Measurements from ENCODE around the gene SPOCK1. TPM values are rescaled to one million over a fixed set of nuclear protein-coding genes. Genes with fewer than 3 reads are reported as not detected.
"Not testable (repeated sequence)": the region's sequence is repeated elsewhere in the genome, so short reads cannot be mapped to it uniquely, and the experiment has no call there.

Gene SPOCK1
- total and polyA plus RNA-seq, 4 donors = 31.8 to 217 (median 132) TPM

DNA sequence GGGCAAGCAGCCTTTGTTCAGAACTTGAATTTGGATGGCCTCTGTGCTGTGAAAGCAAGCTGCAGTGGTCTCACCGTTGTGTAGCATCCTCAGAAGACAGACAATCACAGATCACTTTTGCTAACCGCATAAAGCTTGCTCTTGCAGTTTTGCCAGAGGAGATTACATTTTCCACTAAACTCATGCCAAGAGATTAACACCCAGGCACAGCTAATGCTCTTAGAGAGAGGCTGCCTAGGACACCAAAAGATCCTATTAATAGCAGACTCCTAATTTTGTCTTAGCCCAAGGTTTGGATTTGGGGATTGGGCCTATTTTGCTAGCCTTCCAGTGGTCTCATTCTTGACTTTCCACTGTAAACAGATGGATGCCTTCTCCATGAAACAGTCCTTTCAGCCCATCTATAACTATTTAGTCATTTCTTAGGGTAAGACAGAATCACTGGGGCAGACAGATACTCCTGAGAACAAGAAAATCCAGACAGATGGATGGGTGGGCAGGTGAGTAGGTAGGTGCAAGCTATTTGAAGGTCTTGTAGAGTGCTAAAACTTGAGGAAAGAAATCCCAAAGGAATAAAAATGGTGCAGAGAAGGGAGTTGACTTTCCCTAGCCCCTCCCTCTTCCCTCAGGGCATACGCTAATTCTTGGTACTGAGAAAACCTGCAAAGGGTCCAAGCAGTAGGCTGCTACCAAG lies 506.2 kb downstream of the SPOCK1 start:
- no peaks in the 10 kb centered on the region for H3K36me3 ChIP-seq (ENCODE audit: control insufficient read depth, insufficient read depth, low read length)
- no peaks in the 10 kb centered on the region for H3K9me3 ChIP-seq (ENCODE audit: control insufficient read depth, insufficient read depth, low read length)
- no peak for DNase-seq (ENCODE audit: low read depth in 4 of 6, low spot score in 6 of 6)
- no peak overlapping the region for H3K27ac ChIP-seq (ENCODE audit: low read depth, low read length)
- H3K4me1 ChIP-seq (ENCODE audit: control insufficient read depth, insufficient read depth, low read length) = no peaks in the 10 kb centered on the region
- 0% methylated on average over 1 of the region's 3 CpGs for WGBS (ENCODE audit: insufficient coverage)
- no peaks in the 10 kb centered on the region for H3K27me3 ChIP-seq (ENCODE audit: control insufficient read depth, insufficient read depth, low read length)
- no peak overlapping the region for H3K4me3 ChIP-seq (ENCODE audit: low read depth, low read length)

- H3K27ac ChIP-seq (ENCODE audit: low read depth, low read length) = no peak overlapping the region
- WGBS (ENCODE audit: insufficient coverage) = 100% methylated on average over 1 of the region's 2 CpGs
- no peak for DNase-seq (ENCODE audit: low read depth in 4 of 6, low spot score in 6 of 6)
- no peaks in the 10 kb centered on the region for H3K36me3 ChIP-seq (ENCODE audit: control insufficient read depth, insufficient read depth, low read length)
- H3K4me3 ChIP-seq (ENCODE audit: low read depth, low read length) = no peak overlapping the region
- H3K27me3 ChIP-seq (ENCODE audit: control insufficient read depth, insufficient read depth, low read length) = no peaks in the 10 kb centered on the region
- peaks cover 6% of the 10 kb centered on the region for H3K4me1 ChIP-seq (ENCODE audit: control insufficient read depth, insufficient read depth, low read length)
- H3K9me3 ChIP-seq (ENCODE audit: control insufficient read depth, insufficient read depth, low read length) = no peaks in the 10 kb centered on the region
Observed at GRCh38 chr5:136985785-136986475, 513.2 kb downstream of the SPOCK1 start.

GRCh38 chr5:136984772-136985446 lies 514.2 kb downstream of the SPOCK1 start:
- H3K4me1 ChIP-seq (ENCODE audit: control insufficient read depth, insufficient read depth, low read length) = peaks cover 6% of the 10 kb centered on the region
- no peak overlapping the region for H3K27ac ChIP-seq (ENCODE audit: low read depth, low read length)
- WGBS (ENCODE audit: insufficient coverage) = 58% methylated on average over 3 of the region's 4 CpGs
- H3K27me3 ChIP-seq (ENCODE audit: control insufficient read depth, insufficient read depth, low read length) = no peaks in the 10 kb centered on the region
- H3K36me3 ChIP-seq (ENCODE audit: control insufficient read depth, insufficient read depth, low read length) = no peaks in the 10 kb centered on the region
- no peak overlapping the region for H3K4me3 ChIP-seq (ENCODE audit: low read depth, low read length)
- peak in 2 of 6 donors; percentile 31 to 89 for DNase-seq (ENCODE audit: low read depth in 4 of 6, low spot score in 6 of 6)
- no peaks in the 10 kb centered on the region for H3K9me3 ChIP-seq (ENCODE audit: control insufficient read depth, insufficient read depth, low read length)

DNA sequence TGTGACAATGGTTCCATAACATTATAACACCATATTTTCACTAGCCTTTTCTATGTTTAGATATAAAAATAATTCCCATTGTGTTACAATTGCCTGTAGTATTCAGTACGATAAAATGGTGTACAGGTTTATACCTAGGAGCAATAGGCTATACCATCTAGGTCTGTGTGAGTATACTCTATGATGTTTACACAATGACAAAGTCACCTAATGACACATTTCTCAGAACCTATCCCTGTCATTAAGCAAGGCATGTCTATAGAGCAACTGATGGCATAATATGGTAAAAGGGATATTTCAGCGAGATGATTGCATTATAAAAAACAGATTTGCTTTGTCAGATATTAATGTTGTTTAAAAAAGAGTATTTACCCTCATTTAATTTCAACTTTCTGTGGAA lies 517.2 kb downstream of the SPOCK1 start:
- H3K27me3 ChIP-seq (ENCODE audit: control insufficient read depth, insufficient read depth, low read length) = no peaks in the 10 kb centered on the region
- WGBS (ENCODE audit: insufficient coverage) = no CpG with 5 or more reads among the region's 2 CpGs
- no peaks in the 10 kb centered on the region for H3K9me3 ChIP-seq (ENCODE audit: control insufficient read depth, insufficient read depth, low read length)
- H3K27ac ChIP-seq (ENCODE audit: low read depth, low read length) = no peak overlapping the region
- H3K36me3 ChIP-seq (ENCODE audit: control insufficient read depth, insufficient read depth, low read length) = no peaks in the 10 kb centered on the region
- H3K4me3 ChIP-seq (ENCODE audit: low read depth, low read length) = no peak overlapping the region
- H3K4me1 ChIP-seq (ENCODE audit: control insufficient read depth, insufficient read depth, low read length) = peaks cover 6% of the 10 kb centered on the region
- DNase-seq (ENCODE audit: low read depth in 4 of 6, low spot score in 6 of 6) = no peak

GRCh38 chr5:136979131-136979530 lies 520.0 kb downstream of the SPOCK1 start:
- Histone ChIP-seq H3K27me3 (ENCODE audit: control insufficient read depth, insufficient read depth, low read length) (no peaks in the 10 kb centered on the region), H3K9me3 (ENCODE audit: control insufficient read depth, insufficient read depth, low read length) (no peaks in the 10 kb centered on the region), H3K27ac (ENCODE audit: low read depth, low read length) (no peak overlapping the region), H3K4me3 (ENCODE audit: low read depth, low read length) (no peak overlapping the region), H3K4me1 (ENCODE audit: control insufficient read depth, insufficient read depth, low read length) (no peaks in the 10 kb centered on the region), H3K36me3 (ENCODE audit: control insufficient read depth, insufficient read depth, low read length) (no peaks in the 10 kb centered on the region)
- DNase-seq (ENCODE audit: low read depth in 4 of 6, low spot score in 6 of 6) = no peak
- WGBS (ENCODE audit: insufficient coverage) = 88% methylated on average over 2 of the region's 5 CpGs

DNA sequence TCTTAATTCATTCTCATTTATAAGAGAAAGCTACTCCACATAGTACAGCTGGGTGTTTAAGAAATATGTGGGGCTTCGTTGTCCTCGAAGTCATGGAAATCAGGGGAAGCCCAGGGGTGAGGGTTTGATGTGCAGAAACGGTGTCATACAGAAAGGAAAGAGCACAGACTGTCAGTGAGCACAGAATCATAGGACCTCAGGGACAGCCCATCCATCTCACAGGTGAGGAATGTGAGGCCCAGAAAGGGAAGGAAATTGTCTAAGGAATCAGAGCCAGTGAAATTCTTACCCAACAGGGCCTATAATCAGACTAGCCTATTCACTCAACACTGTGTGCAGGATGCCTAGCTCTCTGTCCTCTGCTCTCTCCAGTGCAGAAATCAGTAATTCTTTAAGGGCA lies 535.6 kb downstream of the SPOCK1 start:
- H3K9me3 ChIP-seq (ENCODE audit: control insufficient read depth, insufficient read depth, low read length) = no peaks in the 10 kb centered on the region
- peak in 1 of 6 donors; percentile 6 for DNase-seq (ENCODE audit: low read depth in 4 of 6, low spot score in 6 of 6)
- H3K36me3 ChIP-seq (ENCODE audit: control insufficient read depth, insufficient read depth, low read length) = no peaks in the 10 kb centered on the region
- H3K4me3 ChIP-seq (ENCODE audit: low read depth, low read length) = no peak overlapping the region
- H3K27ac ChIP-seq (ENCODE audit: low read depth, low read length) = no peak overlapping the region
- no peaks in the 10 kb centered on the region for H3K4me1 ChIP-seq (ENCODE audit: control insufficient read depth, insufficient read depth, low read length)
- H3K27me3 ChIP-seq (ENCODE audit: control insufficient read depth, insufficient read depth, low read length) = no peaks in the 10 kb centered on the region
- 52% methylated on average over 3 of the region's 3 CpGs for WGBS (ENCODE audit: insufficient coverage)

GRCh38 chr5:136957428-136957827 lies 541.7 kb downstream of the SPOCK1 start:
- Histone ChIP-seq H3K4me3 (ENCODE audit: low read depth, low read length) (no peak overlapping the region), H3K36me3 (ENCODE audit: control insufficient read depth, insufficient read depth, low read length) (no peaks in the 10 kb centered on the region), H3K4me1 (ENCODE audit: control insufficient read depth, insufficient read depth, low read length) (no peaks in the 10 kb centered on the region), H3K27me3 (ENCODE audit: control insufficient read depth, insufficient read depth, low read length) (no peaks in the 10 kb centered on the region), H3K27ac (ENCODE audit: low read depth, low read length) (no peak overlapping the region), H3K9me3 (ENCODE audit: control insufficient read depth, insufficient read depth, low read length) (no peaks in the 10 kb centered on the region)
- WGBS (ENCODE audit: insufficient coverage) = 100% methylated on average over 1 of the region's 2 CpGs
- DNase-seq (ENCODE audit: low read depth in 4 of 6, low spot score in 6 of 6) = no peak

- H3K4me3 ChIP-seq (ENCODE audit: low read depth, low read length); H3K27ac ChIP-seq (ENCODE audit: low read depth, low read length); H3K9me3 ChIP-seq (ENCODE audit: control insufficient read depth, insufficient read depth, low read length); DNase-seq (ENCODE audit: low read depth in 4 of 6, low spot score in 6 of 6); H3K36me3 ChIP-seq (ENCODE audit: control insufficient read depth, insufficient read depth, low read length); H3K27me3 ChIP-seq (ENCODE audit: control insufficient read depth, insufficient read depth, low read length); H3K4me1 ChIP-seq (ENCODE audit: control insufficient read depth, insufficient read depth, low read length): not testable (repeated sequence)
- WGBS (ENCODE audit: insufficient coverage) = 91% methylated on average over 3 of the region's 5 CpGs
Observed at GRCh38 chr5:136954142-136954541, 545.0 kb downstream of the SPOCK1 start.

- DNase-seq (ENCODE audit: low read depth in 4 of 6, low spot score in 6 of 6); H3K4me1 ChIP-seq (ENCODE audit: control insufficient read depth, insufficient read depth, low read length); H3K4me3 ChIP-seq (ENCODE audit: low read depth, low read length); H3K36me3 ChIP-seq (ENCODE audit: control insufficient read depth, insufficient read depth, low read length); H3K9me3 ChIP-seq (ENCODE audit: control insufficient read depth, insufficient read depth, low read length); H3K27me3 ChIP-seq (ENCODE audit: control insufficient read depth, insufficient read depth, low read length); H3K27ac ChIP-seq (ENCODE audit: low read depth, low read length): not testable (repeated sequence)
- WGBS (ENCODE audit: insufficient coverage) = 40% methylated on average over 8 of the region's 8 CpGs
Observed at GRCh38 chr5:136953346-136954069, 545.6 kb downstream of the SPOCK1 start.

Data from spinal cord (tissue), 10 donors.